ENCODE measurements around the gene MRTFB. TPM values are rescaled to one million over a fixed set of nuclear protein-coding genes. Genes with fewer than 3 reads are reported as not detected.
"Not testable (repeated sequence)": the region's sequence is repeated elsewhere in the genome, so short reads cannot be mapped to it uniquely, and the experiment has no call there.

Gene MRTFB
- total RNA-seq, 1 donor = 11.6 TPM

DNA sequence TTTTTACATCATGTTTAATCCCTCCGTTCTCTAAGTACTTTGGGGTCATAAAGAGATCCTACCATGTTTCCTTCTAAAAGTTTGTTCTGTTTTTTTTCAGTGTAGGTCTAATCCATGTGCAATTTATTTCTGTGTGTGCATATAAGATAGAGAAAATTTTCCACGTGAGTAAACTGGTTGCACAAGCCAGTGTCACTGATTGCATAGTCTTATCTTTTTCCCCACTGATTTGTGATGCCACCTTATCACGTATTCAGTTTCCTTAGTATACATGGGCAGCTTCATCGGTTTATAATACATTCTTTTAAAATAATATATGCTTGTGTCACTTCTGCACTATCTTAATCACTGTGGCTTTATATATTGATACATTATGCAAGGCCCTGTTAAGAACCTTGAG lies 49.2 kb downstream of the MRTFB start:
- Histone ChIP-seq H4K20me1 (ENCODE audit: insufficient read depth, low read length) (peaks cover 9% of the 10 kb centered on the region), H3K27ac (ENCODE audit: low read depth, low read length) (no peak overlapping the region), H3K27me3 (ENCODE audit: insufficient read depth, low read length) (no peaks in the 10 kb centered on the region), H3K4me2 (ENCODE audit: insufficient read depth, low read length) (no peak overlapping the region), H2AFZ (ENCODE audit: low read length) (no peak overlapping the region), H3K4me1 (ENCODE audit: insufficient read depth, low read length) (no peaks in the 10 kb centered on the region), H3K9me3 (ENCODE audit: low read depth, low read length) (peaks cover 3% of the 10 kb centered on the region), H3K79me2 (ENCODE audit: insufficient read depth, low read length) (peaks cover 8% of the 10 kb centered on the region), H3K4me3 (ENCODE audit: insufficient read depth, low read length) (no peak overlapping the region), H3K36me3 (ENCODE audit: insufficient read depth, low read length) (no peaks in the 10 kb centered on the region)
- TF ChIP-seq, protein P1, sequence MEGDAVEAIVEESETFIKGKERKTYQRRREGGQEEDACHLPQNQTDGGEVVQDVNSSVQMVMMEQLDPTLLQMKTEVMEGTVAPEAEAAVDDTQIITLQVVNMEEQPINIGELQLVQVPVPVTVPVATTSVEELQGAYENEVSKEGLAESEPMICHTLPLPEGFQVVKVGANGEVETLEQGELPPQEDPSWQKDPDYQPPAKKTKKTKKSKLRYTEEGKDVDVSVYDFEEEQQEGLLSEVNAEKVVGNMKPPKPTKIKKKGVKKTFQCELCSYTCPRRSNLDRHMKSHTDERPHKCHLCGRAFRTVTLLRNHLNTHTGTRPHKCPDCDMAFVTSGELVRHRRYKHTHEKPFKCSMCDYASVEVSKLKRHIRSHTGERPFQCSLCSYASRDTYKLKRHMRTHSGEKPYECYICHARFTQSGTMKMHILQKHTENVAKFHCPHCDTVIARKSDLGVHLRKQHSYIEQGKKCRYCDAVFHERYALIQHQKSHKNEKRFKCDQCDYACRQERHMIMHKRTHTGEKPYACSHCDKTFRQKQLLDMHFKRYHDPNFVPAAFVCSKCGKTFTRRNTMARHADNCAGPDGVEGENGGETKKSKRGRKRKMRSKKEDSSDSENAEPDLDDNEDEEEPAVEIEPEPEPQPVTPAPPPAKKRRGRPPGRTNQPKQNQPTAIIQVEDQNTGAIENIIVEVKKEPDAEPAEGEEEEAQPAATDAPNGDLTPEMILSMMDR (IDR thresholded peaks at IDR 0.05; ENCODE audit: extremely low read depth, low read depth, low read length) = no peak
- DNase-seq (ENCODE audit: insufficient read length, low spot score, missing footprints) = no peak

GRCh38 chr16:14121142-14121541 lies 50.0 kb downstream of the MRTFB start:
- Histone ChIP-seq H3K4me2 (ENCODE audit: insufficient read depth, low read length) (no peak overlapping the region), H3K4me3 (ENCODE audit: insufficient read depth, low read length) (no peak overlapping the region), H2AFZ (ENCODE audit: low read length) (no peak overlapping the region), H3K27ac (ENCODE audit: low read depth, low read length) (no peak overlapping the region), H3K79me2 (ENCODE audit: insufficient read depth, low read length) (peaks cover 9% of the 10 kb centered on the region), H3K36me3 (ENCODE audit: insufficient read depth, low read length) (no peaks in the 10 kb centered on the region), H4K20me1 (ENCODE audit: insufficient read depth, low read length) (peaks cover 9% of the 10 kb centered on the region), H3K9me3 (ENCODE audit: low read depth, low read length) (peaks cover 3% of the 10 kb centered on the region), H3K27me3 (ENCODE audit: insufficient read depth, low read length) (no peaks in the 10 kb centered on the region), H3K4me1 (ENCODE audit: insufficient read depth, low read length) (no peaks in the 10 kb centered on the region)
- TF ChIP-seq, protein P1 (IDR thresholded peaks at IDR 0.05; ENCODE audit: extremely low read depth, low read depth, low read length) = no peak
- no peak for DNase-seq (ENCODE audit: insufficient read length, low spot score, missing footprints)

GRCh38 chr16:14121872-14122271 lies 50.8 kb downstream of the MRTFB start:
- no peak overlapping the region for H3K4me3 ChIP-seq (ENCODE audit: insufficient read depth, low read length)
- peaks cover 3% of the 10 kb centered on the region for H3K9me3 ChIP-seq (ENCODE audit: low read depth, low read length)
- H4K20me1 ChIP-seq (ENCODE audit: insufficient read depth, low read length) = peaks cover 9% of the 10 kb centered on the region
- no peak overlapping the region for H3K27ac ChIP-seq (ENCODE audit: low read depth, low read length)
- no peaks in the 10 kb centered on the region for H3K27me3 ChIP-seq (ENCODE audit: insufficient read depth, low read length)
- H3K79me2 ChIP-seq (ENCODE audit: insufficient read depth, low read length) = peaks cover 9% of the 10 kb centered on the region
- TF ChIP-seq, protein P1 (IDR thresholded peaks at IDR 0.05; ENCODE audit: extremely low read depth, low read depth, low read length) = no peak
- H3K4me1 ChIP-seq (ENCODE audit: insufficient read depth, low read length) = no peaks in the 10 kb centered on the region
- DNase-seq (ENCODE audit: insufficient read length, low spot score, missing footprints) = no peak
- H3K36me3 ChIP-seq (ENCODE audit: insufficient read depth, low read length) = no peaks in the 10 kb centered on the region
- H2AFZ ChIP-seq (ENCODE audit: low read length) = no peak overlapping the region
- H3K4me2 ChIP-seq (ENCODE audit: insufficient read depth, low read length) = no peak overlapping the region

DNA sequence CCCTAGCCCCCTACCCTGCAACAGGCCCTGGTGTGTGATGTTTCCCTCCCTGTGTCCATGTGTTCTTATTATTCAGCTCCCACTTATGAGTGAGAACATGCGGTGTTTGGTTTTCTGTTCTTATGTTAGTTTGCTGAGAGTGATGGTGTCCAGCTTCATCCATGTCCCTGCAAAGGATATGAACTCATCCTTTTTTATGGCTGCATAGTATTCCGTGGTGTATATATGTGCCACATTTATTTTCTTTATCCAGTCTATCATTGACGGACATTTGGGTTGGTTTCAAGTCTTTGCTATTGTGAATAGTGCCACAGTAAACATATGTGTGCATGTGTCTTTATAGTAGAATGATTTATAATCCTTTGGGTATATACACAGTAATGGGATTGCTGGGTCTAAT lies 51.3 kb downstream of the MRTFB start:
- H3K27me3 ChIP-seq (ENCODE audit: insufficient read depth, low read length); DNase-seq (ENCODE audit: insufficient read length, low spot score, missing footprints): not testable (repeated sequence)

More for the DNA sequence above, 51.3 kb downstream of the MRTFB start:
- H3K36me3 ChIP-seq (ENCODE audit: insufficient read depth, low read length); H3K4me1 ChIP-seq (ENCODE audit: insufficient read depth, low read length); H3K4me2 ChIP-seq (ENCODE audit: insufficient read depth, low read length); H3K27ac ChIP-seq (ENCODE audit: low read depth, low read length); H3K79me2 ChIP-seq (ENCODE audit: insufficient read depth, low read length); H3K4me3 ChIP-seq (ENCODE audit: insufficient read depth, low read length); H3K9me3 ChIP-seq (ENCODE audit: low read depth, low read length); H2AFZ ChIP-seq (ENCODE audit: low read length); H4K20me1 ChIP-seq (ENCODE audit: insufficient read depth, low read length): not testable (repeated sequence)

All from osteoblast (primary cell).